Endothelial cell of umbilical vein (primary cell): ENCODE results near the gene CRISPLD2. TPM values are rescaled to one million over a fixed set of nuclear protein-coding genes. Genes with fewer than 3 reads are reported as not detected.

Experiments
- BruUV-seq: library from RNA; stranded (reverse); fragments of 400-500 nt; replicated peaks from 2 replicates; lab custom pipeline; 2021; lab: Mats Ljungman, UMichigan
- CTCF ChIA-PET: fragments of 300-600, 350-600 bp; sonication (Branson Sonifier 250); formaldehyde crosslinking; loops from one replicate; lab custom pipeline; 2021; ENCODE audit warnings: antibody characterized with exemption, inconsistent platforms; lab: Charles Lee
- POLR2A ChIA-PET: fragments of 300-600, 350-600 bp; sonication (Branson Sonifier 250); formaldehyde crosslinking; loops from one replicate; lab custom pipeline; 2021; ENCODE audit warnings: antibody characterized with exemption, inconsistent platforms; lab: Charles Lee
- DNase-seq: peaks from one replicate; pipeline ENCODE4 v3.0.0-alpha.2; 2011; ENCODE audit warnings: low read depth, low spot score
- FAIRE-seq: peaks from 2 replicates; lab custom pipeline; 2011; peaks lifted over from hg19 to GRCh38; lab: Jason Lieb, UNC
- H2AFZ ChIP-seq: 2 replicates; pipeline ENCODE4 v1.6.0; 2012; ENCODE audit warnings: low read depth, low read length, control low read depth, inconsistent platforms
- H3K27ac ChIP-seq: 2 replicates; pipeline ENCODE4 v1.5.1; 2011; ENCODE audit warnings: low read depth, mild to moderate bottlenecking, control low read depth, low read length, moderate library complexity; ENCODE audit not compliant: insufficient read depth
- H3K27me3 ChIP-seq, 2 experiments: 2 replicates each; pipeline versions ENCODE4 v1.6.0 to v1.6.1; 2011; ENCODE audit warnings: low read length in 2 of 2, mixed read lengths in 1 of 2; ENCODE audit not compliant: control insufficient read depth in 2 of 2, insufficient read depth in 2 of 2
- H3K36me3 ChIP-seq, 2 experiments: 2 replicates in 1 of 2; 3 replicates in 1 of 2; pipeline ENCODE4 v1.5.1; 2011; ENCODE audit warnings: low read length in 2 of 2, mild to moderate bottlenecking in 1 of 2, moderate library complexity in 1 of 2; ENCODE audit not compliant: control insufficient read depth in 2 of 2, insufficient read depth in 2 of 2; ENCODE audit errors: extremely low read depth in 1 of 2
- H3K4me1 ChIP-seq: 3 replicates; pipeline ENCODE4 v1.5.1; 2011; ENCODE audit warnings: mild to moderate bottlenecking, low read length; ENCODE audit not compliant: control insufficient read depth, insufficient read depth; ENCODE audit errors: extremely low read depth
- H3K4me2 ChIP-seq: 2 replicates; pipeline ENCODE4 v1.6.1; 2011; ENCODE audit warnings: low read length, control low read depth, mixed read lengths; ENCODE audit not compliant: insufficient read depth
- H3K4me3 ChIP-seq, 3 experiments: fragments of 200-600 bp in 1 of 3; sonication (generic), shearing (Covaris generic) in 1 of 3; replicated peaks in 1 of 3; 2 replicates each; pipeline ENCODE4 v1.5.1; 2011 to 2016; ENCODE audit warnings: control low read depth in 3 of 3, low read length in 3 of 3, mild to moderate bottlenecking in 2 of 3, inconsistent platforms in 1 of 3, low read depth in 1 of 3, moderate library complexity in 1 of 3; ENCODE audit not compliant: insufficient read depth in 1 of 3
- H3K79me2 ChIP-seq: 2 replicates; pipeline ENCODE4 v1.6.0; 2012; ENCODE audit warnings: low read length, inconsistent platforms; ENCODE audit not compliant: control insufficient read depth, insufficient read depth
- H3K9ac ChIP-seq: replicated peaks from 2 replicates; pipeline ENCODE3; 2011; ENCODE audit warnings: low read length, control low read depth; ENCODE audit not compliant: insufficient read depth; ENCODE audit errors: extremely low read depth
- H3K9me1 ChIP-seq: replicated peaks from 3 replicates; pipeline ENCODE4 v1.6.0; 2011; ENCODE audit warnings: mild to moderate bottlenecking, low read length; ENCODE audit not compliant: control insufficient read depth, insufficient read depth; ENCODE audit errors: extremely low read depth
- H3K9me3 ChIP-seq: replicated peaks from 2 replicates; pipeline ENCODE4 v1.5.1; 2012; ENCODE audit warnings: low read length, inconsistent platforms; ENCODE audit not compliant: control insufficient read depth, insufficient read depth
- H4K20me1 ChIP-seq: replicated peaks from 2 replicates; pipeline ENCODE3; 2011; ENCODE audit warnings: mild to moderate bottlenecking, low read length; ENCODE audit not compliant: control insufficient read depth, insufficient read depth; ENCODE audit errors: extremely low read depth
- EZH2 ChIP-seq: IDR thresholded peaks from 2 replicates; pipeline ENCODE4 v1.6.1; 2012; ENCODE audit warnings: borderline replicate concordance, low read depth, mild to moderate bottlenecking, moderate library complexity, low read length, inconsistent platforms; ENCODE audit not compliant: severe bottlenecking
- FOS ChIP-seq: IDR thresholded peaks from 2 replicates; pipeline ENCODE4 v1.6.1; 2011; ENCODE audit warnings: mild to moderate bottlenecking, low read length, moderate library complexity, borderline replicate concordance; ENCODE audit not compliant: insufficient read depth
- GATA2 ChIP-seq: IDR thresholded peaks from 2 replicates; pipeline ENCODE4 v1.7.0; 2011; ENCODE audit warnings: low read depth, mild to moderate bottlenecking, moderate library complexity, mixed read lengths, low read length; ENCODE audit not compliant: insufficient read length, insufficient read depth
- JUN ChIP-seq: IDR thresholded peaks from 2 replicates; pipeline ENCODE4 v1.6.1; 2011; ENCODE audit warnings: borderline replicate concordance, low read depth; ENCODE audit not compliant: insufficient read length, insufficient read depth
- MYC ChIP-seq: IDR thresholded peaks from one replicate; pipeline ENCODE4 v1.6.1; 2011; ENCODE audit warnings: mild to moderate bottlenecking, low read depth, low read length
- POLR2A ChIP-seq: IDR thresholded peaks from 2 replicates; pipeline ENCODE4 v1.6.1; 2012; ENCODE audit warnings: low read depth, mild to moderate bottlenecking, control low read depth, low read length
- POLR2AphosphoS5 ChIP-seq: IDR thresholded peaks from 2 replicates; pipeline ENCODE4 v1.6.1; 2012; ENCODE audit warnings: low read depth, mild to moderate bottlenecking, control low read depth, low read length, moderate library complexity; ENCODE audit not compliant: insufficient read depth
- dilution Hi-C: fragments of 300-500 bp; cut with MboI; formaldehyde crosslinking; loops from one replicate; pipeline ENCODE4 v1.15.0; 2019; ENCODE audit warnings: low sequenced_read_pairs; ENCODE audit not compliant: extremely low pct_ligation_motif_present
- intact Hi-C: fragments of 100-400 bp; cut with micrococcal nuclease; formaldehyde crosslinking; loops from one replicate; pipeline ENCODE4 v1.10.0; 2022
- polyA plus RNA-seq, 4 experiments: library from polyadenylated mRNA; depleted of rRNA in 3 of 4; stranded (reverse) in 3 of 4; unstranded in 1 of 4; fragments of >200 nt; gene quantifications; 2 replicates each; pipeline versions ENCODE4 v1.2.1 to v1.2.3, GENCODE V29; 2011 to 2012; ENCODE audit warnings: missing spikeins in 1 of 4
- total RNA-seq: library from RNA; stranded (reverse); gene quantifications from 2 replicates; pipeline ENCODE4 v1.2.3, GENCODE V29; 2021
- TF ChIP-seq, protein P1 (sequence below): IDR thresholded peaks from 2 replicates; pipeline ENCODE4 v1.6.1; 2011; ENCODE audit not compliant: insufficient read depth, insufficient read length
- TF ChIP-seq, protein P2 (sequence below), 2 donors: IDR thresholded peaks; 1 replicate in 1 of 2; 2 replicates in 1 of 2; pipeline ENCODE4 v1.5.1; 2011; ENCODE audit warnings: low read length in 2 of 2, mild to moderate bottlenecking in 2 of 2, moderate library complexity in 2 of 2, control low read depth in 1 of 2, inconsistent platforms in 1 of 2, low read depth in 1 of 2; ENCODE audit not compliant: insufficient read depth in 1 of 2; ENCODE audit errors: extremely low read depth in 1 of 2

Gene CRISPLD2
- total and polyA plus RNA-seq, 2 donors (not counting 3 experiments of a cell fraction or from before 2014, with no cell fraction given) = 0.14 to 0.73 TPM

DNA sequence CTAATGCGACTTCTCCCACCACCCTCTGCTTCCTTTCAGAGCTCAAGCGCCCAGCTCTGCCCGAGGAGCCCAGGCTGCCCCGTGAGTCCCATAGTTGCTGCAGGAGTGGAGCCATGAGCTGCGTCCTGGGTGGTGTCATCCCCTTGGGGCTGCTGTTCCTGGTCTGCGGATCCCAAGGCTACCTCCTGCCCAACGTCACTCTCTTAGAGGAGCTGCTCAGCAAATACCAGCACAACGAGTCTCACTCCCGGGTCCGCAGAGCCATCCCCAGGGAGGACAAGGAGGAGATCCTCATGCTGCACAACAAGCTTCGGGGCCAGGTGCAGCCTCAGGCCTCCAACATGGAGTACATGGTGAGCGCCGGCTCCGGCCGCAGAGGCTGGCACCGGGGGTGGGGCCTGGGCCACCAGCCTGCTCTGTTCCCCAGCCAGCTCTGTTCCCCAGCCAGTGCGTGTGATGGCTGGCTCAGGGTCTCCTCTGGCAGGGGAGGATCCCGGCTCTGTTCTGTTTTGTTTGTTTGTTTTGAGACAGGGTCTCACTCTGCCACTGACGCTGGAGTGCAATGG lies 18.7 kb downstream of the CRISPLD2 start:
- H3K9me1 ChIP-seq = no peaks in the 10 kb centered on the region
- no peak overlapping the region for H2AFZ ChIP-seq
- H3K27ac ChIP-seq = no peak overlapping the region
- POLR2A ChIA-PET = no interaction called here
- peaks cover 2 to 8% of the 10 kb centered on the region in 2 experiments for H3K27me3 ChIP-seq
- no peak overlapping the region for H3K4me3 ChIP-seq
- intact Hi-C loops (no loop called here), dilution Hi-C loops (no loop called here)
- TF ChIP-seq, protein P1, sequence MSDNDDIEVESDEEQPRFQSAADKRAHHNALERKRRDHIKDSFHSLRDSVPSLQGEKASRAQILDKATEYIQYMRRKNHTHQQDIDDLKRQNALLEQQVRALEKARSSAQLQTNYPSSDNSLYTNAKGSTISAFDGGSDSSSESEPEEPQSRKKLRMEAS = no peak
- TF ChIP-seq EZH2 = no peak
- TF ChIP-seq FOS = no peak
- no peak for TF ChIP-seq GATA2
- TF ChIP-seq POLR2AphosphoS5 = no peak
- no peak for TF ChIP-seq POLR2A
- TF ChIP-seq JUN = no peak
- TF ChIP-seq, protein P2, sequence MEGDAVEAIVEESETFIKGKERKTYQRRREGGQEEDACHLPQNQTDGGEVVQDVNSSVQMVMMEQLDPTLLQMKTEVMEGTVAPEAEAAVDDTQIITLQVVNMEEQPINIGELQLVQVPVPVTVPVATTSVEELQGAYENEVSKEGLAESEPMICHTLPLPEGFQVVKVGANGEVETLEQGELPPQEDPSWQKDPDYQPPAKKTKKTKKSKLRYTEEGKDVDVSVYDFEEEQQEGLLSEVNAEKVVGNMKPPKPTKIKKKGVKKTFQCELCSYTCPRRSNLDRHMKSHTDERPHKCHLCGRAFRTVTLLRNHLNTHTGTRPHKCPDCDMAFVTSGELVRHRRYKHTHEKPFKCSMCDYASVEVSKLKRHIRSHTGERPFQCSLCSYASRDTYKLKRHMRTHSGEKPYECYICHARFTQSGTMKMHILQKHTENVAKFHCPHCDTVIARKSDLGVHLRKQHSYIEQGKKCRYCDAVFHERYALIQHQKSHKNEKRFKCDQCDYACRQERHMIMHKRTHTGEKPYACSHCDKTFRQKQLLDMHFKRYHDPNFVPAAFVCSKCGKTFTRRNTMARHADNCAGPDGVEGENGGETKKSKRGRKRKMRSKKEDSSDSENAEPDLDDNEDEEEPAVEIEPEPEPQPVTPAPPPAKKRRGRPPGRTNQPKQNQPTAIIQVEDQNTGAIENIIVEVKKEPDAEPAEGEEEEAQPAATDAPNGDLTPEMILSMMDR (IDR thresholded peaks at IDR 0.05; ENCODE audit: extremely low read depth in 1 of 2, insufficient read depth in 1 of 2, low read depth in 1 of 2, low read length in 2 of 2) = no peak
- no peak for TF ChIP-seq MYC
- no peak overlapping the region for H3K9ac ChIP-seq
- no peak for DNase-seq
- peaks cover 3% of the 10 kb centered on the region for H3K4me1 ChIP-seq
- H3K4me2 ChIP-seq = no peak overlapping the region
- no peaks in the 10 kb centered on the region for H3K79me2 ChIP-seq
- no peak for FAIRE-seq
- no peaks in the 10 kb centered on the region for H4K20me1 ChIP-seq
- CTCF ChIA-PET = interaction anchor here (1.3 kb wide), 1 partner anchor 114 kb away, joined by 4 read pairs; no protein-coding TSS in a partner anchor
- no peaks in the 10 kb centered on the region for H3K36me3 ChIP-seq
- H3K9me3 ChIP-seq = no peaks in the 10 kb centered on the region
- no TSS peak for BruUV-seq
